ENCODE data around the gene SLTM.
"Not testable (repeated sequence)": the region's sequence is repeated elsewhere in the genome, so short reads cannot be mapped to it uniquely, and the experiment has no call there.

Gene SLTM

DNA sequence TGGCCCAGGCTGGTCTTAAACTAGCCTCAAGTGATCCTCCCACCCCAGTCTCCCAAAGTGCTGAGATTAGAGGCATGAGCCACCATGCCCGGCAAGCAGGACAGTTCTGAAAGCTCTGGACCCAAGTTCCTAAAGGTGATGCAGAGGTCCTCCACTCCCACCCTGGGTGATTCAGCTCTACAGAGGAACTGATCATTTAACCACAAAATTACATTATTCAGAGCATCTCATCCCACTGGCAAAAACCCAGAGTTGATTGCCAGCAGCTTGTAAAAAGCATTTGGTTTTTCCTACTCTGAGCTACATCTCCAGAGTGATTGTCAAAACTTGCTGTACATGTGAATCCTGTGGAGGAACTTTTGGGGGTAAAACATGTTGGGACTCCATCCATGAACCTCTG is 60.2 kb downstream of the SLTM start:
- DNase-seq = no peak

DNA sequence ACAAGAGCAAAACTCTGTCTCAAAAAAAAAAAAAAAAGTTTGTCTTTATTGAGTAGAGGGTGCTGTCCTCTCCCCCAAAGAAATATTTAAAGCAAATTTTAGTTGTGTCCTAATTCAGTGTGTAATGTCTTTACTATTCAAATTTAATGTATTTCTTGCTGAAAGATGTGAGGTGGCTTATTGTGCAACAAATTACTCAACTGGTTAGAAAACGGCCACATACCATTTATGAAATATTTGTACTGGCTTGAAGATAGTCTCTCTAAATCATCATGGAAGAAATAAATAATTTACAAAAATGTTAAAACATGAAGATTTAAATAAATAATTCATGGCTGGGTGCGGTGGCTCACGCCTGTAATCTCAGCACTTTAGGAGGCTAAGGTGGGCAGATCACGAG is 63.0 kb downstream of the SLTM start:
- no peak for DNase-seq

DNA sequence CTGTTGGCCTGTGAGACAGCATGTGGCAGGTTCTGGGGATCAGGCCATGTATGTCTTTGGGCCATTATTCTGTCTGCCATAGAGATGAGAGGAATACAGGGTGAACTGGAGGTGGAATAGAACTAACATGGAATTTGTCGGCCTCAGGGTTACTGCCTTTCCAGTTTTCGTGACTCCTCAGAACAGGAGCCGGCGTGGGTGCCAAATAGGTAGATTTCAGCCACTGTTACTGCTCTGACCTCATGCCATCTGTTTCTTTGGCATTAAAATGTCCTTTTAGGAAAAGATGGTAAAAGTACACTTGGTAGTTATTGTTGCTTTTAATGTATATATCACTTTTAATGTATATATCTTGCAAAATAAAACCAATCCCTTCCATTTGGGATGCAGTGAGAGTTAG is 65.6 kb downstream of the SLTM start:
- DNase-seq = no peak

DNA sequence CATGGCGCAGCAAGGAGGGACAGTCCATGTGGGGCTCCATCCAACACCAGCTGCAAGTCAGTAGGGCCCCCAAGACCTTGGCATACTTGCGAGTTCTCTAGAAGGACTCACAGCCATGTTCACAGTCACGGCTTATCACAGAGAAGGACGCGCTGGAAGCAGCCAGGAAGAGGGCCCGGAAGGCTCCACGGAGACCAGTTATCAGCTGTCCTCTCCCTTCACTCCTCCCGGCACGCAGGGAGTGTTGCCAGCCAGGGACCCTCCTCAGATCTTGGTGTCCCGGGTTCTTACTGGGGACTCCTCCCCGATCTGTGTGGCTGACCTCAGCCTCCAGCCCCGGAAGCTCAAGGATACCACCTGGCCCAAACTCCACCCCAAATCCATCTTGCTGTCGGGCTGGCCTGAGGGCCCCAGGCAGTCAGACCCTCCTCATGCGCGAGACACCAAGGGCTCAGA is 68.0 kb downstream of the SLTM start:
- DNase-seq = no peak

DNA sequence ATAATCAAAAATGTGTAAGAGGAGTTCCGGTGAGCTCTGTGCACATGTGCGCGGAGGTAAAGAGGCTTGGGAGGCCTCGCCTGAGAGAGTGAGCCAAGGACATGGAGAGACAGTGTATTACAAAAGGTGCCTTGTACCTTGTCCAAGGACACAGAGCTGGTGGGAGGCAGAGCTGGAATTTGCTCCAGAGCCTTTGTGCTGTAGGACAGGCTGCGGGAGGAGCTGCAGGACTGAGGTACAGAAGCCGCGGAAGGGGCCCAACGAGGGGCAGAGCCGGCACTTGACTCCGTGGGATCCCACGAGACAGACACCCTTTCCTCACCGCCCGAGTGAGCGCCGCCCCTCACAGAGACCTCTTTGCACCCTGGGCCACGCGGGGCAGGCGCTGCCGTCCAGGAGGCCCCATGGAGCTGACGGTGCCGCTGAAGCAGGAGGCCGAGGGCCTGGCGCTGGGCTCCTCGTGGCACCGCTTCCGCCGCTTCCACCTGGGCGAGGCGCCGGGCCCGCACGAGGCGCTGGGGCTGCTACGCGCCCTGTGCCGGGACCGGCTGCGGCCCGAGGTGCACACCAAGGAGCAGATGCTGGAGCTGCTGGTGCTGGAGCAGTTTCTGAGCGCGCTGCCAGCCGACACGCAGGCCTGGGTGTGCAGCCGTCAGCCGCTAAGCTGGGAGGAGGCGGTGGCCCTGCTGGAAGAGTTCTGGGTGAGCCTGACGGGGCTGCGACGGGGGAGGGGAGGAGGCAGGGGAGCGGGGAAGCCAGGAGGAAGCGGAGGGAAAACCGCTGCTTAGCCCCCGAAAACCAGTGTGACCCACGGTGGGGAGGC is 68.7 kb downstream of the SLTM start:
- DNase-seq = no peak

DNA sequence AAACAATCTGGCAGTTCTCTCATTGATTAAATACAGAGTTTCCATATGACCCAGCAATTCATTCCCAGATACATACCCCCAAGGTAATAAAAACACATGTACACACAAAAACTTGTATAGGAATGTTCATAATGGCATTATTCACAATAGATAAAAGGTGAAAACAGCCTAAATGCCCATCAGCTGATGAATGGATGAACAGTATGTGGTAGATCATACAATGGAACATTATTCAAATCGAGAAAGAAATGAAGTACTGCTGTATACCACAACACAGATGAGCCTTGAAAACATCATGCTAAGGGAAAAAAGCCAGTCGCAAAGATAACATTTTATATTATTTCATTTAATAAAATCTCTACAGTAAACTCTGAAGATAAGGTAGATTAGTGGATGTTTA is 71.2 kb downstream of the SLTM start:
- DNase-seq = no peak

DNA sequence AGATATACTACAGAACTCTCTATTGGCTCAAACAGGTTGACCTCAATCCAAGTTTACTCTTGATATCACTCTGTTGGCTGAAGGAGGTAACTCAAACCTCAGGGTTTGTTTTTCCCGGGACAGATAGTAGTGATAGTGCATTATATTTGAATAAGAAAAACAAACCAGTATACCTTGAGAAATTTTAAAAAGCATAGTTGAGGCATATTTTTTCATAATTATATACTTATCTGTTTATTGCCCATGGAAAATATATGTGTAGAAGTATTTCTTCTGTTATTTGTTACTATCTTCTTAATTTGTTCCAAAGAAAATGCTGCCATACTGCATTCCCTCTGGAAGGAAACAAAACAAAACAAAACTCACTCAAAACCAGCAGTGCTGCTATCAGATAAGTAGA is 76.9 kb downstream of the SLTM start:
- DNase-seq = not testable (repeated sequence)

DNA sequence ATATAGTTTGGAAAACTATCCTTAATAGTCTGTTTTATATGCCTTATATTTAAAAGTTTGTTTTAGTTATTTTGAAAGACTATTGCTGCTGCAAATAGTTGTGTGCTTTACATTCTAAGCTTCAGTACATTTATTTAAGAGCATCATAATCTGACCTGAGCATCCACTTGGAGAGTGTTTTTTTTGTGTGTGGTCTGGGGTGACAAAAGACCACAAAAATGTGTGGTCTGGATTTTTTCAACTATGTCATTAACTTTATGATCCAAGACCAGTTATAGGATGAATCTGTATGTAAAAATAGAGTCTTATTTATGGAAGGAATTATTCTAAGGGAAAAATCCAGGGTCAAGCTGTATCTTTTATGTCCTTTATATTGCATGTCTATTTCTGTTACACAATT is 77.4 kb downstream of the SLTM start:
- no peak for DNase-seq

DNA sequence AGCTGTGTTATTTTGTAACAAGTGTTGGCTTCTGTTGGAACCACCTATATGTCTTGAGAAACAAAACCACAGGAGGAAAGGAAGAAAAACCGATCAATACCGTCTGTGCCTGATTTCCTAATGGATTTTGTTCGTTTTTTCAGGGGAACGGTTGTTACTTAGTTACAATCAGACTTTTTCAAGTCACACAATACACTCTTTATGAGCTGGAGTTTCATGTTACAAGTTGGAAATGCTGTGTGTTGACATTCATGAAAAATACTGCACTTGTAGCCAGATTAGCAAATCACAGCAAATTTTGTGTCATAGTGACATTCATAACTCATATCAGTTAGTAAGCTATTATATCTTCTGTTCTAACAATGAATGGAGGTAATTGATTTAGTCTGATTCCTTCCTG is 78.9 kb downstream of the SLTM start:
- no peak for DNase-seq

DNA sequence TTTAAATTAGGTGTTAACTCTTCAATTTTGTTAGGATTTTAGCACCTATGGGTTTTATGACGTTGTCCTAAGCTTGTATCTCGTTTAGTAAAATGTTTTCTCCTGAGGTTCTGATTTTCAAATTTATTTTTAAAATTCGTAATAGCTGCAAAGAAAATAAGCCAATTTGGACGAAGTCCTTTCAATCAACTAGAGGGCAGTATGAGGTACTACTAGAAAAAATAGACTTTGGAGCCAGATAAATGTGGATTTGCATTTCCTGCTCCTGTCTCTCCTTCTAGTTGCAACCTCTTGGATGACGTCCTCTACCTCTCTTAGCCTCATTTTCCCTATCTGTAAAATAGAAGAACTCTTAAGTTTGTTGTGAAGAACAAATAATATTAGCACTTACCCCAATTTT is 81.1 kb downstream of the SLTM start:
- no peak for DNase-seq

DNA sequence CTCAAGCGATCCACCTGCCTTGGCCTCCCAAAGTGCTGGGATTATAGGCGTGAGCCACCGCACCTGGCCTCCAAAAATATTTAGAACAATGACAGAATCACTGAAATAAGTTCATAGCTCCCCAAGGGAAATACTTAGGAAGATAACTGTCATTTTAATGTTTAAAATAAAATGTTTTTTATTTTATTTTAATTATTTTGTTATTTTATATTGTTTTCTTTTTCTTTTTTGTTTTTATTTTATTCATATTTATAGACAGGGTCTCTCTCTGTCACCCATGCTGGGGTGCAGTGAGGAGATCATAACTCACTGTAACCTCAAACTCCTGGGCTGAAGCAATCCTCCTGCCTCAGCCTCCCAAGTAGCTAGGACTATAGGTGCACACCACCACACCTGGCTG is 82.3 kb downstream of the SLTM start:
- DNase-seq = not testable (repeated sequence)

DNA sequence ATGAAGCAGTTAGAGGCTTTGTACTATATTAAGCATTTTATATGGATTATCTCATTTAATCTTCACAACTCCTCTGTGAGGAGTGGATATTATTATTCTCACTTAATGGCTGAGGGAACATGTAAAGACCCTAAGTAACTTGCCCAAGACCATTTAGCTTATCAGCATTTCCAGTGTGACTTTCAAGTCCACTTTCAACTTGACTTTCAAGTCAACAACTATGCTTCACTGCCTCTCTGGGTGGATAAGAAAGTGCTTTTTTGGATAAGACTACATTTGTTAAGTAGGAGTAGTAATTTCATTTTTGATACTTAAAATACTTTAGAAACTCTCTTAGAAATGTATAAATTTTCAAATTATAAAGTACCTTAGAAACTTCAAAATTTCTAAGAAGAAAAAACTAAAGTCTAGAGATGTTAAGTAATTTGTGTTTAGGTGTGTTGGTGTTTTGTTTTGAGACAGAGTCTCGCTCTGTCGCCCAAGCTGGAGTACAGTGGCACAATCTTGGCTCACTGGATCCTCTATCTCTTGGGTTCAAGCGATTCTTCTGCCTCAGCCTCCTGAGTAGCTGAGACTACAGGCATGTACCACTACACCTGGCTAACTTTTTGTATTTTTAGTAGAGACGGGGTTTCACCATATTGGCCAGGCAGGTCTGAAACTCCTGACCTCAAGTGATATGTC is 90.6 kb downstream of the SLTM start:
- DNase-seq = no peak

DNA sequence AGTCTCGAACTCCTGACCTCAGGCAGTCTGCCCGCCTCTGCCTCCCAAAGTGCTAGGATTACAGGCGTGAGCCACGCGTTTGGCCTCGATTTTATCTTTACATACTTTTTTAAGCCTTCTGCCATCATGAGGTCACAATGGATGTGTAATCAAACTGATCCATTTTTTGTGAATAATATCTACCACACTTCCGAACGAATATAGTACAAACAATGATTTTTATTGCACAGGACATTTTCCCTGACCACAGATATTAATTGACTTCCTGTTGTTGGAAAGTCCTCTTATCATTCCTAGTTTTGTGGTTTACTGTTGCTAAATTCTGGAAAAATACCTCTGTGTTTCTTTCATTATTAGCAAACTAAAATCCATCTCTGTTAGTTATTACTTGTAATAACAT is 93.4 kb downstream of the SLTM start:
- DNase-seq = no peak

DNA sequence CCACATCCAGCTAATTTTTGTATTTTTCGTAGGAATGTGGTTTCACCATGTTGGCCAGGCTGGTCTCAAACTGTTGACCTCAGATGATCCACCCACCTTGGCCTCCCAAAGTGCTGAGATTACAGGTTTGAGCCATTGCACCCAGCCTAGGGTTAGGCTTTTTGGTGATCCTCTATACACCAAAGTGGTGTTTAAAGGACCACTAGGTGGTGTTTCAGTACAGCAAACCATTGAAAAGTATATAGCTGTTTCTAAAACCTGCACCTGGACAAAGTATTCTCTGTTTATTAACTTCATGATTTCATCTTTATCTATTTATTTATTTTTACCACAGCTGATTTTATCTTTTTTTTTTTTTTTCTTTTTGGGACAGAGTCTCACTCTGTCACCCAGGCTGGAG is 94.0 kb downstream of the SLTM start:
- DNase-seq = no peak

DNA sequence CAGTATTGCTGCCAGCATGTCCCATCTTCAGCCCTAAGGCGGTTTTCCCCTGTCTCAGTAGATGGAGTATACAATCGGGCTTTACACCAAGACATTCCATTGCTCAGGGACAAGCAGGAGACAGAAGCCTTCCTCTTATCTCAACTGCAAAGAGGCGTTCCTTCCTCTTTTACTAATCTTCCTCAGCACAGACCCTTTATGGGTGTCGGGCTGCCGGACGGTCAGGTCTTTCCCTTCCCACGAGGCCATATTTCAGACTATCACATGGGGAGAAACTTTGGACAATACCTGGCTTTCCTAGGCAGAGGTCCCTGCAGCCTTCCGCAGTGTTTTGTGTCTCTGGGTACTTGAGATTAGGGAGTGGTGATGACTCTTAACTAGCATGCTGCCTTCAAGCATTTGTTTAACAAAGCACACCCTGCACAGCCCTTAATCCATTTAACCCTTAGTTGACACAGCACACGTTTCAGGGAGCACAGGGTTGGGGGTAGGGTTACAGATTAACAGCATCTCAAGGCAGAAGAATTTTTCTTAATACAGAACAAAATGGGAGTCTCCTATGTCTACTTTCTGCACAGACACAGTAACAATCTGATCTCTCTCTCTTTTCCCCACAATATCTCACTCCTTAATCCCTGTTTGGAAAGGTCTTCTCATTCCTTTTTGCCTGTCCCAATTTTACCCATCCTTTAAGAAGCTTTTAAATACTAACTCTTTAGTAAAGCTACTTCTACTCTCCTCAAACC is 99.6 kb downstream of the SLTM start:
- not testable (repeated sequence) for DNase-seq

DNA sequence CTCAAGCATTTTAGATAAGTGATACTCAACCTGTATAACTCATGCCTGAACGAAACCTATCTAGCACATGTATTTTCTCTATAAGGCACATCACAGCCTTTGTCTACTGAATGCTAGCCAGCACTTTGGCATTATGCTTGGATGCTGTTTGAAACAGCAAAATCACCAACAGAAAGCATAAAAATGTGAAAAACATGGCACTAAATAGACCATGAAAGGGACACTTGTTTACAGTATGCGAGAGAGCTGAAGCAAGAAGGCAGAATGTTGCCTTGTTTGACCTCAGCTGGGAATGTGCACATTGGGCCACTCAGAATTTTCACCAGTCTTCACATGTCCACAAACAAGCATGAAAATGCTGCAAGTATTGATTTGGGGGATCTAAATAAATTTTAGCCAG is 102.9 kb downstream of the SLTM start:
- no peak for DNase-seq
